Measurements from ENCODE around the gene NPM3. TPM values are rescaled to one million over a fixed set of nuclear protein-coding genes. Genes with fewer than 3 reads are reported as not detected.
A peak's percentile ranks its signal among the peaks of the same experiment; 100 is the strongest.

NPM3 gene
- polyA plus RNA-seq (2012; rRNA removed): 89.3 and 105 TPM in 2 replicates
- polyA plus RNA-seq (2012; cell fraction: cytosol; rRNA removed): 71.2 and 96.6 TPM in 2 replicates
- 43.9 and 55.4 TPM in 2 replicates for polyA plus RNA-seq (2012; cell fraction: nucleus; rRNA removed)

DNA sequence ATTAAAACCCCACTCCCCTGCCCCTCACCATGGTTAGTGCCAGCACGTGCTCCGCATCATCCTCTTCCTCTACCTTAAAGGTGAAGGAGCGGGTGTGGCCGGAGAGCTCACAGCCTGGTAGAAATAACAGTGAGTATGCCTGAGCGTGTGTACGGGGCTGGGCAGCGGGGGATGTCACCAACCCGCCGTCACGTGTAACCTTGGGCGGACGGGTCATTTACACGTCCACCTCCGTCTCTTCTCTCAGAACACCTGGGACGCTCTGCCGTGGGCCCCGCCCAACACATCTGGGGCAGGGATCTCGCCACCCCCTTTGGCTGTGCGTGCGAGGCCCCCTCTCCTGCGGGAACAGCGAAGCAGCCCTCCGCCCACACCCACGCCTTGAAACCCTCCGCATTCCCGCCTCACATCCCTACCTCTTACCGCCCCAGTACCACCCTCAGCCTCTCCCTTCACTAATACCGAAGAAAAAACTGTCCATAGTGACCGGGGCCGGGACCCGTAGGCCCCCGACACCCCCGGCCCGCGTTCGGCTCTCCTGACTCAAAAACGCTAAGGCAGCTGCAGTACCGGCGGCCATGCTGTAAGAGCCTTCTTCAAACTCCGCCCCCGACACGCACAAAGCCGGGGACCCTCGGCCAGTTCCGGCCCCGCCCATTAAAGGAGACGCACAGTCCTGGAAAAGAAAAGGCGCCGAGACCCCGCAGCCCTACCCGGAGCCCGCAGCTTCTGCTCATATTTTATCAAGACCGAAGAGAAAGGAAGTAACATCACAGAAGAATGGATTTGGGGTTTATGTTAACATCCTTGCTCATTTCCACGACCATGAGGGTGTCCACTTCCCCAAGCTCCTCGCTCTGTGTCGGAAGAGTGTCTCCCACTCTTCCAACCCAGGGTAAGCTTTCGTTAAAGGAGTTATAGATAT is at the start of gene NPM3:
Gene NPM3 (minus strand): TSS at position 636 of the 925 bp plus-strand sequence. CDS start 56 bp downstream, at position 580.
- peaks cover 35% of the 10 kb centered on the region for H4K20me1 ChIP-seq (ENCODE audit: insufficient read depth)
- H3K79me2 ChIP-seq (ENCODE audit: insufficient read depth): peaks cover 21% of the 10 kb centered on the region
- peaks cover 50% of the 10 kb centered on the region for H3F3A ChIP-seq (replicated peaks; ENCODE audit: insufficient read depth)
- peak within 1 kb of the TSS; percentile 70 to 72 for H3K27ac ChIP-seq (ENCODE audit: low read depth in 2 of 2, low read length in 1 of 2)
- 2% methylated on average over 37 of the region's 57 CpGs for WGBS (ENCODE audit: low lambda C conversion rate)
- peak within 1 kb of the TSS; percentile 91 for H3K4me2 ChIP-seq
- H3K9me3 ChIP-seq: no peaks in the 10 kb centered on the region
- ChIA-PET CTCF (interaction anchor here (0.6 to 11.7 kb wide), 16 partner anchors 9 to 576 kb away, joined by 3 to 297 read pairs (median 4); partner anchors contain the start of gene KCNIP2), POLR2A (interaction anchor here (0.6 to 1.7 kb wide), 3 partner anchors 35 to 296 kb away, joined by 3 to 10 read pairs (median 4); partner anchors contain the start of gene OGA)
- no peaks in the 10 kb centered on the region for H3K9me2 ChIP-seq
- peak within 1 kb of the TSS; percentile 77 to 96 for H3K4me3 ChIP-seq (ENCODE audit: low read depth in 2 of 2, low read length in 1 of 2)
- peak; percentile 67 for TF ChIP-seq ELF1 (IDR thresholded peaks at IDR 0.05)
- TF ChIP-seq TAF1 (IDR thresholded peaks at IDR 0.05; ENCODE audit: borderline replicate concordance, low read depth, low read length): peak; percentile 60; the same call in 1 of the 2 replicates
- TF ChIP-seq MXI1 (IDR thresholded peaks at IDR 0.05; ENCODE audit: low read depth, low read length): peak; percentile 90; the same call in 1 of the 2 replicates
- TF ChIP-seq EZH2phosphoT487 (IDR thresholded peaks at IDR 0.05; ENCODE audit: borderline replicate concordance, low read depth): no peak
- TF ChIP-seq NFIC (IDR thresholded peaks at IDR 0.05; ENCODE audit: borderline replicate concordance): peak; percentile 12; the same call in 1 of the 2 replicates
- no peak; the same call in 1 of the 2 replicates for TF ChIP-seq FOSL2 (IDR thresholded peaks at IDR 0.05; ENCODE audit: borderline replicate concordance, low read depth)
- TF ChIP-seq GABPA (IDR thresholded peaks at IDR 0.05; ENCODE audit: low read depth): peak; percentile 71
- TF ChIP-seq, protein P1, sequence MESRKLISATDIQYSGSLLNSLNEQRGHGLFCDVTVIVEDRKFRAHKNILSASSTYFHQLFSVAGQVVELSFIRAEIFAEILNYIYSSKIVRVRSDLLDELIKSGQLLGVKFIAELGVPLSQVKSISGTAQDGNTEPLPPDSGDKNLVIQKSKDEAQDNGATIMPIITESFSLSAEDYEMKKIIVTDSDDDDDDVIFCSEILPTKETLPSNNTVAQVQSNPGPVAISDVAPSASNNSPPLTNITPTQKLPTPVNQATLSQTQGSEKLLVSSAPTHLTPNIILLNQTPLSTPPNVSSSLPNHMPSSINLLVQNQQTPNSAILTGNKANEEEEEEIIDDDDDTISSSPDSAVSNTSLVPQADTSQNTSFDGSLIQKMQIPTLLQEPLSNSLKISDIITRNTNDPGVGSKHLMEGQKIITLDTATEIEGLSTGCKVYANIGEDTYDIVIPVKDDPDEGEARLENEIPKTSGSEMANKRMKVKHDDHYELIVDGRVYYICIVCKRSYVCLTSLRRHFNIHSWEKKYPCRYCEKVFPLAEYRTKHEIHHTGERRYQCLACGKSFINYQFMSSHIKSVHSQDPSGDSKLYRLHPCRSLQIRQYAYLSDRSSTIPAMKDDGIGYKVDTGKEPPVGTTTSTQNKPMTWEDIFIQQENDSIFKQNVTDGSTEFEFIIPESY (IDR thresholded peaks at IDR 0.05; ENCODE audit: borderline replicate concordance, low read depth): no peak
- peak; percentile 62 for TF ChIP-seq MAX (IDR thresholded peaks at IDR 0.05; ENCODE audit: low read depth)
- TF ChIP-seq PBX3 (IDR thresholded peaks at IDR 0.05): peak; percentile 25; the same call in 1 of the 2 replicates
- peak; percentile 66; the same call in 1 of the 2 replicates for TF ChIP-seq SIN3A (IDR thresholded peaks at IDR 0.05; ENCODE audit: borderline replicate concordance, low read depth, low read length)
- peak; percentile 8; the same call in 1 of the 2 replicates for TF ChIP-seq USF1 (IDR thresholded peaks at IDR 0.05; ENCODE audit: borderline replicate concordance, low read depth)
- TF ChIP-seq POLR2AphosphoS5 (IDR thresholded peaks at IDR 0.05; ENCODE audit: low read depth, low read length): peak; percentile 82
- TF ChIP-seq CHD2 (IDR thresholded peaks at IDR 0.05; ENCODE audit: low read length, partially characterized antibody): peak; percentile 59
- no peak for TF ChIP-seq GATA2 (CRISPR knock-in tag; IDR thresholded peaks at IDR 0.05)
- TF ChIP-seq YY1 (IDR thresholded peaks at IDR 0.05; ENCODE audit: low read depth): peak; percentile 94
- peaks cover 35 to 42% of the 10 kb centered on the region in 2 experiments for H3K36me3 ChIP-seq (replicated peaks in 1 of 2; ENCODE audit: control insufficient read depth in 1 of 2, insufficient read depth in 2 of 2, low read length in 1 of 2)
- peak within 1 kb of the TSS; percentile 45; the same call in 1 of the 2 replicates for H2AFZ ChIP-seq (ENCODE audit: low read depth)
- peak; percentile 94 for DNase-seq
- peak within 1 kb of the TSS; percentile 74 for H3K9ac ChIP-seq
- peaks cover 8 to 23% of the 10 kb centered on the region in 2 experiments; a peak in 3 of 4 replicates for H3K4me1 ChIP-seq (ENCODE audit: control insufficient read depth in 1 of 2, insufficient read depth in 2 of 2, low read depth in 1 of 2, low read length in 1 of 2)
- H3K27me3 ChIP-seq (ENCODE audit: insufficient read depth): no peaks in the 10 kb centered on the region

Measured in SK-N-SH (cell line).